Stimulated activated CD4-positive, alpha-beta T cell treated with anti-CD3 and anti-CD28 coated beads, Interleukin-15, amount 100 ng/mL, for 1 hour (primary cell): ENCODE data around the gene HNRNPA1L2.
"Not testable (repeated sequence)": the region's sequence is repeated elsewhere in the genome, so short reads cannot be mapped to it uniquely, and the experiment has no call there.

Source experiments
- DNase-seq, 2 donors: peaks; one replicate each; pipeline ENCODE4 v3.0.0-alpha.2; 2020; ENCODE audit warnings: low read depth in 1 of 2, low spot score in 1 of 2

The HNRNPA1L2 gene

GRCh38 chr13:52644108-52644507 lies 1.9 kb downstream of the HNRNPA1L2 start:
- DNase-seq = no peak

- no peak for DNase-seq
Observed at GRCh38 chr13:52646967-52647366, 4.7 kb downstream of the HNRNPA1L2 start.

- DNase-seq = no peak
Observed at GRCh38 chr13:52650731-52651130, 8.5 kb downstream of the HNRNPA1L2 start.

GRCh38 chr13:52651897-52652195 lies 9.6 kb downstream of the HNRNPA1L2 start:
- no peak for DNase-seq

GRCh38 chr13:52652196-52652979 lies 10.2 kb downstream of the HNRNPA1L2 start, which contains the start of gene SUGT1:
Gene SUGT1 (plus strand): TSS chr13:52652836. CDS start chr13:52652921, 85 bp downstream.
- DNase-seq = peak; percentile 91 to 95

- DNase-seq = no peak
Observed at GRCh38 chr13:52652980-52653303, 10.7 kb downstream of the HNRNPA1L2 start.

- DNase-seq = no peak
Observed at GRCh38 chr13:52659340-52659739, 17.1 kb downstream of the HNRNPA1L2 start.

GRCh38 chr13:52664272-52664671 lies 22.0 kb downstream of the HNRNPA1L2 start:
- no peak for DNase-seq

- no peak for DNase-seq
Observed at GRCh38 chr13:52665325-52665724, 23.1 kb downstream of the HNRNPA1L2 start.

- no peak for DNase-seq
Observed at GRCh38 chr13:52669677-52670076, 27.4 kb downstream of the HNRNPA1L2 start.

GRCh38 chr13:52670726-52671125 lies 28.5 kb downstream of the HNRNPA1L2 start:
- no peak for DNase-seq

GRCh38 chr13:52673465-52673864 lies 31.2 kb downstream of the HNRNPA1L2 start:
- DNase-seq = no peak

- no peak for DNase-seq
Observed at GRCh38 chr13:52677823-52678222, 35.6 kb downstream of the HNRNPA1L2 start.

GRCh38 chr13:52685806-52686205 lies 43.6 kb downstream of the HNRNPA1L2 start:
- not testable (repeated sequence) for DNase-seq

- no peak for DNase-seq
Observed at GRCh38 chr13:52686376-52686775, 44.1 kb downstream of the HNRNPA1L2 start.
